HG02885 (cell line): Measurements from ENCODE around the gene VPS4B.
"Not testable (repeated sequence)": the region's sequence is repeated elsewhere in the genome, so short reads cannot be mapped to it uniquely, and the experiment has no call there.

Source experiments
- ATAC-seq: cut with Tn5 transposase; IDR thresholded peaks from one replicate; pipeline ENCODE4 v1.9.1; 2021; ENCODE audit warnings: mild to moderate bottlenecking; ENCODE audit not compliant: unreplicated experiment, poor library complexity

The VPS4B gene

DNA sequence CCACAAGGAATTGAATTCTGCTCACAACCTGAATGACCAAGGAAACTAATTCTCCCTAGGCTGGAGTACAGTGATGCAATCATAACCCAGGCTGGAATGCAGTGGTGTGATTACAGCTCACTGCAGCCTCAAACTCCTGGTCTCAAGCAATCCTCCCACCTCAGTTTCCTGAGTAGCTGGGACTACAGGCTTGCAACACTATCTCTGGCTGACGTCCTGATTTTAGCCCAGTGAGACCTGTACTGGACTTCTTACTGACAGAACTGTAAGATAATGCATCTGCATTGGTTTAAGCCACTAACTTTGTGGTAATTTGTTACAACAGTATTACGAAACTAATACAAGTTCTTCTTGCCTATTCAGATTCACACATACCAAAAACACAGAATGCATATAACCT lies 45.7 kb downstream of the VPS4B start:
- ATAC-seq: no peak

GRCh38 chr18:63374540-63374939 lies 47.7 kb downstream of the VPS4B start:
- ATAC-seq: no peak

DNA sequence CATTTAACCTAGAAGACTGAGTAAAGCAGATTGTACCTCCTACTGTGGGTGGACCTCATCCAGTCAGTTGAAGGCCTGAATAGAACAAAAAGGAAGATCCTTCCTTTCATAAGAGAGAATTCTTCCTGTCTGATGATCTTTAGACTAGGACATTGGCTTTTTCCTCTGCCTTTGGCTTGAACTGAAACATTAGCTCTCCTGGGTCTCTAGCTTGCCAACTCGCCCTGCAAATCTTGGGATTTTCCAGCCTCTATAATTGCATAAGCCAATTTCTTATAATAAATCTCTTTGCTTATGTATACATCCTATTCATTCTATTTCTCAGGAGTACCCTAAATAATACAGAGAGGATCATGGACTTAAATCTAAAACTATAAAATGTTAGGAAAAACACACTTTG lies 49.1 kb downstream of the VPS4B start:
- no peak for ATAC-seq

- no peak for ATAC-seq
Measured at GRCh38 chr18:63368611-63369010, 53.7 kb downstream of the VPS4B start.

DNA sequence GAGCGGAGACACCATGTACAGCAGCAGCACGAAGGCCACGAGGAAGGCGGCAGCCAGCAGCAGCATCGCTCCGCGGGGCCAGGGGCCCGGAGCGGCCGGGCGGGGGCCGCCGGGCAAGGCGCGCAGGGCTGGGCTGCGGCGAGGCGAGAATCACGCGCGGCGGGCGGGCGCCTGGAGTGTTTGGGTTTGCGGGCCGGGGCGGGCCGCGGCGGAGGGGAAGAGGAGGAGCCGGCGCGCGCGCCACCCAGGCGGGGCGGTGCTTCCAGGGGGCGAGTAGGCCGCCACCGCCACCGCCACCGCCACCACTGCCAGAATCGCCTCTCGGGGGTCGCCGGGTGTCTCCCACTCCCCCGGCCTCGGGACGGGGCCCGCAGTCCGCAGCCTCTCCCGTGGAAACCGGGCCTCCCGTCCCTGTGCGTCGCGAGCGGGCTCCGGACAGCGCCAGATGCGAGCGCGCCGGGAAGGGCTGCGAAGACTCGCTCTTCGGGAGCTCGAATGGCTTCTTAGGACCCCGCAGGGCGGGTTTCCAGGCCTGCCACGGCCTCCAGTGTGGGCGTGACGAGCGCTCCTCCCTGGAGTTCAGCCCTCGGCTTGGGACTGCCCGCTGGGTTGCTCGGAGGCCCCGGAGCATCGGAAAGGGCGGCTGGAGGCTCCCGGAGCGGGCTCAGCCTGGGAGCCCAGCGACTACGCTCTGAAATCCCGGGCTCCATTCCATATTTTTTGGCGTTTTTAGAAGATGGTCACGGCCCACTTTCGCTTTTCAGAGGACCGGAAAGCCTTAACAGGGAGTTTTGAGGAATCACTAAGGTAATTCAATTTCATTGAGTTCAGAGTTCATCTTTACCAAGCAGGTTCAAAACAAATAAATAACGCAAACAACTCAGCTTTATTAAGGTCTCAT lies 55.0 kb downstream of the VPS4B start, which contains the start of gene KDSR:
Gene KDSR, minus strand, starts transcription at position 154 of the 901 bp plus-strand sequence. Its CDS starts 88 bp downstream, at position 66.
- peak; percentile 89 for ATAC-seq

DNA sequence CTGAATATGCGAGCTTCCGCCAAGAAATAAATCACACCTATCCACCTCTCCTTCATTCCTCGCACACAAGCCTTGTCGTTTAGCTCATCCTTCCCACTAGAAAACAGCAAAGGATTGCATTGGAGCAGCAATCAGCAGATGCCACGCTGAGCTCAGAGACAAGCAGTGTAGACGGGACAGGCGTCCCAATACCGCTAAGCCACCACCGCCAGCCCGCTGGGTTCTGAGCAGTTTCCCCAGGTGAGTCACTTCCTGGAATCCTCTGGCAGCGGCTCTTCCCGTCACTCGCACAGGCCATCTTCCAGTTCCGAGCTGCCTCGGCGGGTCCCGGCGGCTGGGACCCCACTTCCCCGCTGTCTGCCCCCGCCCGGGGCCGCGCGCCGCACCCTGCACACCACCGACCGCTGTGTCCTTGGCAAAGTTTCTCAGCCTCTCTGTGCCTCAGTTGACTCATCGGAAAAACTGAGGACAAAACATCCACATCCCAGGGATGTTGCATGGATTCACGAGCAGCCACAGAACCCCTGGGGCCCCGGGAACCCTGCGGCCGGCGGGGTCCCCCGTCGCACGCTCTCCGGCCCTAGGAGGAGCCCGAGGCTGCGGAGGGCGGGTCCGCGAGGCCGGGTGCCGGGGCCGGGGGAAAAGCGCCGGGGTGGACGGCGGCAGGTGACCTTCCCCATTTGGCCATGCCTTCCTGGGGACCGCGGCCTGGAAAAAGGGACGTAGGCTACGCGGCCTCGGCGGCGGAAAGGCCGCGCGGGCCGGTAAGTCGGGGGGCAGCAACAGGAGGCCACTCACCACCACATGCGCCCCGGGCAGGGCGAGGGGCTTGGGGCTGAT lies 55.8 kb downstream of the VPS4B start:
- peak; percentile 35 for ATAC-seq

- no peak for ATAC-seq
Measured at GRCh38 chr18:63365876-63366212, 56.4 kb downstream of the VPS4B start.

DNA sequence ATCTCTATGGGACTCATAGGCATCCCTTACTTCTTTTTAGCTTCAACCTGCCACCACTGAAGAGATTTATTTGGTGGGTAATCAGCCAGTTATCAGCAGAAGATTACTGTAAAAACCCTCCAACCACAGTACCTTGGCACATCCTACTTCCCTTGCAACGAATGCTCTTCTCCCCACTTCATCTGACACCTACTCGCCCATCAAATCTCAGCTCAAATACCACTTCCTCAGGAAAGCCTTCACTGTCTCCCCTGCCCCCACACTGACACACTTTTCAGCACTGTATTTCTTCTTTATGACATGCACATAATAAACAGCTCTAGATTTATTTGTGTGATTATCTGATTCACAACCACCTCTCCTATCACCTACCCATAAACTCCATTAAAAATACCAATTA lies 58.3 kb downstream of the VPS4B start:
- ATAC-seq: no peak

GRCh38 chr18:63363420-63363819 lies 58.9 kb downstream of the VPS4B start:
- not testable (repeated sequence) for ATAC-seq

DNA sequence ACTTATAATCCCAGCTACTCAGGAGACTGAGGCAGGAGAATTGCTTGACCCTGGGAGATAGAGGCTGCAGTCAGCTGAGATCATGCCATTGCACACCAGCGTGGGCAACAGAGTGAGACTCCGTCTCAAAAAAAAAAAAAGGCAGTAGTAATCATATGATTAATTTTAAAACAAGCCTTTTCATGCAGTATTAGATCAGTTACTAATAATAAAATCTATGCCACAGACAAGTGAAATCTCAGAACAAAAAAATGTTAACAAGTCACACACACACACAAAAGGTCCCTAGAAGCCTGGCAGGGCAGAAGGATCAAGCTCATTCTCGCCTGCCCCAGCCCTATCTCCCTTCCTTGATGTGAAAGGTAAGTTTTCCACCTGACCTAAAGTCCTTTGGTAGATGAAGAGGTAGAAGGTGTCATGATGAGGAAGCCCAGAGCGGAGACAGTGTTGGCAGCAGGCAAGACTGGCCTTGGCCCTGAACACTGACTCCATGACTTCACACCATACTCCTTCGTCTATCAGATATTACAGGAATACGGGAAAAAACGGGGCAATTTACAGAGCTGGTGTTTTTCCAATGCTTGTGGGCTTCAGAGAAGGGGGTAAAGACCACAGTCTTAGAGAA lies 65.9 kb downstream of the VPS4B start:
- no peak for ATAC-seq

DNA sequence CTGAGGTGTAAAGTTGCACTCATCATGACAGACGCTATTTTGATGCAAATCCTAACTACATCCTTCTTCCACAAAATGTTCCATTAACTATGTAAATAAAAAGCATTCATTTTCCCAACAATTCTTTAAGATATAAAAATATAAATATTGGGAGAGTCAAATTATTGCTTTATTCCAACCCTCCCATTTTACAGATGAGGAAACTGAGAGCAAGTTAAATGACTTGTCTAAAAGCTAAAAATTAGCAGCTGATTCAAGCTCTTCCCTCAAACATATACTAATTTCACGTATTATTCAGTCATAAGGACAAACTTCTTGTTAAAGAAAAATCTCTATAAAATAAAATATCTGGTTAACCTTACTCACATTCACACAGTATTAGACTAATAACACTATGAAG lies 72.0 kb downstream of the VPS4B start:
- no peak for ATAC-seq

DNA sequence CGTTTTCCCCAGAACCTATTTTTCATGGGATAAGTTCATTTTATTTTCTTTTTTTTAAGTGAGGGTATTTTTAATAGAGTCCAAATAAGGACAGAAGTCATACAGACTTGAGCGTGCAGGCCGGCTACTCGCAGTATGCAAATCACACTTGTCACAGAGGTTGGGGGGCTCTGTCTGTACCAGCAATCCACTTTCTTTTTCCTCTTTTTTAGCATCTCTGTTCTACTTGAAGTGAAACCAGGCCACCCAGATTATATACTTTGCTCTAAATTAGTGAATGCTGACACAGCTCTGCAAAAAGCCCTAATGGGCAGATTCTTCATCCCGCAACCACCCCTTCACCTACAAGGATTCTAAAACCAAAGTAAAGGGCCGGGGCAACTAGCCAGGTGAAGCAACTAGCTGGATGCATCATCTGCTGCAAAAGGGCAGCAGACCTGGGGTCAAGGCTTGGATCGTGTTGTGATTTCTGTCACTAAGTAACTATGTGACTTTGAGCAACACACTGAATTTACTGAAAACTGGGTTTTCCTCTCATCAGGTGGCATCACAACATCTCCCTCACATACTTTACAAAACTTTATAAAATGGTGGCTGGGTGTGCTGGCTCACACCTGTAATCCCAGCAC lies 73.7 kb downstream of the VPS4B start:
- ATAC-seq: no peak

DNA sequence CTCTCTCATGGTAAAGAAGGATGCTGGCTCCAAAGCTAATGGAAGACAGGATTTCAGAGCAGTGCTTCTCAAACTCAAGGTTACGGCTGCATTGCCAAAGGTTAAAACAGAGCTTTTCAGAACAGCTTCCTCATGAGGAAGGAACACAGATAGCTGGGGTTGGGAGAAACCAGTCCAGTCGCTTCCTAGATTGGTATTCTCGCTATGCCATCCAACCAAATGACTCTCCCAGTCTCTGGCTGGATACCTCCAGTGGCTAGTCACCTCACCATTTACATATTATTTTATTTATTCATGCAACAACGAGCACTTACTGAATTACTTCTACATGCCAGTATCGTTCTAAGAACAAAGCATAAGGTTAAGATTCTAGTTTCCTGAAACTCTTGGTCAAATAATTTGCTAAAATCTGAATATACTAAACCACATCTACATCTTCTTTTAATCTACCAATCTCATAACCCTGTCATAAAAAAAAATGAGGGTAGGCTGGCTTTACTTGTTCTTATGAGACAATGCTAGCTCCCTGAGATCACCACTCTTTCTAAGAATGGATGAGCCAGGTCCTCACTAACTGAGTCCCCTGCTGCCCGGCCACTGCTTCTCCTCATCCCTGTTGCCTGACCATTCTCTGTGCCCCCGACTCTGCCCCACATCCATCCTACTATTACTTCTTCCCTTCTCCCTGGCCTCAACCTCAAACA lies 75.6 kb downstream of the VPS4B start:
- no peak for ATAC-seq

DNA sequence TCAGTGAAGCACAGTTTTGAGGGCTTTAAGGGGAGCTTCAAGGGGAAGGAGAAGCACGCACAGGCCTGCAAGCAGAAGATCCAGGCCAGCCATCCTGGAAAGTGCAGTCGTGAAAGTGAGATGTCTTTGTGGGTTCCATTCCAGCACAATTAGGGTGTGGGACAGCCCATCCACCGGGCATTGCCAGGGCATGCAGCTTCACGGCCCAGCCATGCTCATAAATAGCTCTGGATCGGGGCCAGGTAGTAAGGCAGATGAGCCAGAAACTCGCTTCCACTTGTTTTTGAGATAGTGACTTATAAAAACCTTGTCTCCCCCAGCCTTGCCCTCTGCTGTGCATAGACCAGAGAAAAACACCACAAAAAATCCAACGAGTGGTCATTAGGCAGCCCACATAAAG lies 76.2 kb downstream of the VPS4B start:
- no peak for ATAC-seq

DNA sequence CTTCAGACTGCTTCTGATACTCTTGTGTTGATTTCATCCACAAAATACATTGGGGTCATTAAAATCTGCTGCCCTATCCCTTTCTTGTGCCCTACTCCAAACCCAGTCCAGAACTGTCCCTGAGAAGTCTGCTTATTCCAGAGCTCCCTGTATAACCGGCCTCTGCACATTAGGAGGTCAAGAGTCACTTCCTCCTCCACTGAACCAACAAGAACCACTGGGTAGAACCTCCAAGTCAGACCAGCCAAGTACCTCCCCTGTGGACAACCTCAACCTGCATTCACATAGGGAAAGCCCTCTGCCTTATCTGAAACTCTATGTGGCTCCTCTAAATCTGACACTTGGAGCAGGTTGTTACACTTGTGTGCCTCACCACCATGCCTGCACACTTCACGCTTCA lies 77.4 kb downstream of the VPS4B start:
- ATAC-seq: no peak

- no peak for ATAC-seq
Measured at GRCh38 chr18:63344263-63344662, 78.0 kb downstream of the VPS4B start.

DNA sequence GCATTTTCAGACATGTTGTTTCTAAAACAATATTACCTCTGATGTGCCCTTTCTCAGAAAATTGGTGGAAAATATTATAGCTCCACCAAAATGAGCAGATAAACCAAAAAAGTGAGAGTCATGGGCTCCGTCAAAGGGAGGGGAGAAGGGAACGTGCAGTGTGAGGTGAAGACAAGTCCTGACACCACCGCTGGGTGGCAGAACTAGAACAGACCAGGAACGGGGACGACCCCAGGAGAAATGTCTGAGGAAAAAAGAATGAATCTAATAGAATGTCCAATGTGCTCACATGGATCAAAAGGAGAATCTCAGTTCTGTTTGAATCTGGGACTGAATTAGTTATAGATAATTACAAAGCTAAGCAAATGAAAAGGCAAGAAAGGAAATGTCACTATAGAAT lies 80.1 kb downstream of the VPS4B start:
- ATAC-seq: no peak

DNA sequence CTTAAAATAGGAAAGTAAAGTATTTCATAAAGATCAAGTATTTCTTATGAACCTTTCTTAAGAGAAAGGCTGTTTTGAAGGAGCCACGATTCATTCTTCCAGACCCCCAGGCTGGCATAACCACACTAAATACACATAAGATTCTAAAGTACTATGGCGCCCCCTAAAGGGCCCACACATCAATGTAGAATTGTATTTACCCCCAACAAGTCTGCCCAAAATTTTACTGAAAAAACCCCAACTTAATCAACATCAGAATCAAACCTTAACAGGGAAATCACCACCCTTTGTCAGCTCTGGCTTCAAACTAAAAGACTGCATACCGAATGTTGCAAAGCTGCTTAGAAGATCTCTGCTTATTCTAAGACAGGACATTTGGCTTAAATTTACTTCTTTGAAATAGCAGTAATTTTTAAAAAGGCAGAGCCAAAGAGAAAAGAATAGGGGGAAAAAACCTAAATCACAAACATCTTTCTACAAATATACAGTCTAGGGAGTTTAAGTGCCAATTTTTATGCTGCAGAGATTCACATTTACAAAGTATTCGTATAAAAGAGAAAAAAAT lies 82.3 kb downstream of the VPS4B start:
- ATAC-seq: no peak
